Progenitor cell of endocrine pancreas (in vitro differentiated cells): Measurements from ENCODE around the gene OTUB2. TPM values are rescaled to one million over a fixed set of nuclear protein-coding genes. Genes with fewer than 3 reads are reported as not detected.

Experiments used
- DNase-seq: peaks from one replicate; pipeline ENCODE4 v3.0.0; 2021; ENCODE audit warnings: low spot score; ENCODE audit not compliant: unreplicated experiment
- H3K27ac Mint-ChIP-seq: 2 replicates; pipeline ENCODE4 v1.8.0; 2021; ENCODE audit warnings: mild to moderate bottlenecking, moderate library complexity, mixed read lengths
- H3K27me3 Mint-ChIP-seq: 2 replicates; pipeline ENCODE4 v1.8.0; 2021; ENCODE audit warnings: mixed read lengths
- H3K36me3 Mint-ChIP-seq: 2 replicates; pipeline ENCODE4 v1.8.0; 2022; ENCODE audit warnings: mixed read lengths; ENCODE audit not compliant: insufficient read depth
- H3K4me1 Mint-ChIP-seq: 2 replicates; pipeline ENCODE4 v1.8.0; 2021; ENCODE audit warnings: low read depth, mixed read lengths
- H3K4me3 Mint-ChIP-seq: 2 replicates; pipeline ENCODE4 v1.8.0; 2021; ENCODE audit warnings: low read depth, mild to moderate bottlenecking, moderate library complexity, mixed read lengths
- H3K9me3 Mint-ChIP-seq: 2 replicates; pipeline ENCODE4 v1.8.0; 2021; ENCODE audit warnings: low read depth, mixed read lengths
- CTCF ChIP-seq: fragments of 200-600 bp; sonication (generic); IDR thresholded peaks from one replicate; pipeline ENCODE4 v1.5.0; 2021; ENCODE audit warnings: antibody characterized with exemption, mild to moderate bottlenecking; ENCODE audit not compliant: unreplicated experiment
- total RNA-seq: library from RNA; stranded (reverse); gene quantifications from 2 replicates; pipeline ENCODE4 v1.2.1, GENCODE V29; 2021

The OTUB2 gene
- total RNA-seq, 1 donor from 2014 or later = 7.0 TPM

GRCh38 chr14:93986955-93987354 is 39.2 kb upstream of the OTUB2 start:
- DNase-seq = no peak
- no peak overlapping the region for H3K27ac Mint-ChIP-seq

GRCh38 chr14:93987376-93987775 is 38.8 kb upstream of the OTUB2 start:
- Mint-ChIP-seq H3K27me3 (peaks cover 19% of the 10 kb centered on the region), H3K9me3 (no peaks in the 10 kb centered on the region), H3K4me3 (no peak overlapping the region), H3K36me3 (no peaks in the 10 kb centered on the region), H3K27ac (no peak overlapping the region), H3K4me1 (peaks cover 5% of the 10 kb centered on the region)
- DNase-seq = no peak
- no peak for TF ChIP-seq CTCF

More at GRCh38 chr14:93986955-93987354, 39.2 kb upstream of the OTUB2 start:
- Mint-ChIP-seq H3K9me3 (no peaks in the 10 kb centered on the region), H3K4me1 (peaks cover 5% of the 10 kb centered on the region), H3K4me3 (no peak overlapping the region), H3K27me3 (peaks cover 17% of the 10 kb centered on the region), H3K36me3 (no peaks in the 10 kb centered on the region)
- no peak for TF ChIP-seq CTCF

GRCh38 chr14:93987815-93988476 is 38.2 kb upstream of the OTUB2 start:
- TF ChIP-seq CTCF = no peak
- no peak overlapping the region for H3K4me3 Mint-ChIP-seq
- H3K4me1 Mint-ChIP-seq = peaks cover 5% of the 10 kb centered on the region
- no peak for DNase-seq
- H3K27me3 Mint-ChIP-seq = peaks cover 19% of the 10 kb centered on the region
- H3K9me3 Mint-ChIP-seq = no peaks in the 10 kb centered on the region
- H3K27ac Mint-ChIP-seq = no peak overlapping the region
- no peaks in the 10 kb centered on the region for H3K36me3 Mint-ChIP-seq

GRCh38 chr14:93989939-93990338 is 36.2 kb upstream of the OTUB2 start:
- DNase-seq = no peak
- Mint-ChIP-seq H3K9me3 (no peaks in the 10 kb centered on the region), H3K36me3 (no peaks in the 10 kb centered on the region), H3K4me3 (no peak overlapping the region), H3K27ac (no peak overlapping the region), H3K27me3 (peaks cover 21% of the 10 kb centered on the region), H3K4me1 (peaks cover 5% of the 10 kb centered on the region)
- TF ChIP-seq CTCF = no peak

GRCh38 chr14:93991212-93991611 is 34.9 kb upstream of the OTUB2 start:
- Mint-ChIP-seq H3K27me3 (peaks cover 28% of the 10 kb centered on the region), H3K27ac (no peak overlapping the region), H3K9me3 (no peaks in the 10 kb centered on the region), H3K4me3 (no peak overlapping the region), H3K4me1 (peaks cover 5% of the 10 kb centered on the region), H3K36me3 (no peaks in the 10 kb centered on the region)
- no peak for DNase-seq
- TF ChIP-seq CTCF = no peak
